ENCODE data around the gene AGAP3. TPM values are rescaled to one million over a fixed set of nuclear protein-coding genes. Genes with fewer than 3 reads are reported as not detected.

AGAP3 gene
- total and polyA plus RNA-seq, 2 of the 4 experiments (the other 2 are of a cell fraction): 35.3 to 93.9 TPM

DNA sequence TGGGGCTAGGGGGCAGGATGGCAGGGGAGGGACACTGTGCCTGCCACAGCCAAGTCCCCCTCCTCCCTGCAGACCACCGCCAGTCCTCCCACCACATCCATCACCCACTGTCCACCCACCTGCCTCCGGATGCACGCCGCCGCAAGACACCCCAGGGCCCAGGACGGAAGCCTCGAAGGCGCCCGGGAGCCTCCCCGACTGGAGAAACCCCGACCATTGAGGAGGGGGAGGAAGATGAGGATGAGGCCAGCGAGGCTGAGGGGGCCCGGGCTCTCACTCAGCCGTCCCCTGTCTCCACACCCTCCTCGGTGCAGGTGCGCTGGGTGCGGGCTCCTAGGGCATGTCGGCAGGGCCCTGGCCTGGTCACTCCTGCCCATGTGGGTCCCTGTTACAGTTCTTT is 21.8 kb upstream of the AGAP3 start:
- no TSS peak for BruUV-seq (replicated peaks)
- no peak overlapping the region for H2BK5ac ChIP-seq (ENCODE audit: low read depth, low read length, poor library complexity, severe bottlenecking)
- H4K5ac ChIP-seq (ENCODE audit: low read depth, low read length): no peak overlapping the region
- H2AK9ac ChIP-seq (replicated peaks; ENCODE audit: low read depth, low read length, poor library complexity): no peak overlapping the region
- ChIA-PET CTCF (no interaction called here), POLR2A (ENCODE audit: unreplicated experiment) (no interaction called here)
- H4K20me1 ChIP-seq (ENCODE audit: insufficient read depth, low read length): peaks cover 32% of the 10 kb centered on the region
- no peak overlapping the region for H2BK15ac ChIP-seq (ENCODE audit: low read depth, low read length)
- WGBS, 2 experiments (ENCODE audit: extremely low coverage in 2 of 2, insufficient read length in 1 of 2): 94% methylated on average over 6 of the region's 18 CpGs; no CpG with 5 or more reads in 1 of the 2 experiments
- H2AFZ ChIP-seq (replicated peaks; ENCODE audit: low read length, poor library complexity): no peak overlapping the region
- no peak overlapping the region for H2AK5ac ChIP-seq (ENCODE audit: low read depth, low read length)
- H3K4me2 ChIP-seq (ENCODE audit: low read depth, low read length): no peak overlapping the region
- intact Hi-C loops (cut with micrococcal nuclease) (no loop called here), in situ Hi-C loops (cut with MboI; ENCODE audit: low sequenced_read_pairs) (no loop called here), dilution Hi-C loops (cut with HindIII; ENCODE audit: low sequenced_read_pairs, unreplicated experiment) (no loop called here)
- H4K8ac ChIP-seq (ENCODE audit: low read depth in 2 of 2, low read length in 2 of 2): no peak overlapping the region
- peaks cover 8% of the 10 kb centered on the region; the same call in 1 of the 2 replicates for H3K9me1 ChIP-seq (ENCODE audit: insufficient read depth, low read length)
- H3K4me3 ChIP-seq (ENCODE audit: insufficient read depth, low read depth, low read length): no peak overlapping the region
- H3K79me1 ChIP-seq (ENCODE audit: low read depth in 1 of 2, low read length in 2 of 2): peaks cover 24 to 62% of the 10 kb centered on the region in 2 experiments
- TF ChIP-seq RCOR1 (IDR thresholded peaks at IDR 0.05; ENCODE audit: insufficient replicate concordance, low read length) (no peak), RAD21 (IDR thresholded peaks at IDR 0.05; ENCODE audit: low read length) (no peak), SMC3 (IDR thresholded peaks at IDR 0.05; ENCODE audit: low read depth, low read length) (no peak), USF2 (IDR thresholded peaks at IDR 0.05; ENCODE audit: low read depth, low read length) (no peak), MAFK (IDR thresholded peaks at IDR 0.05; ENCODE audit: low read depth, low read length) (no peak), MAZ (IDR thresholded peaks at IDR 0.05; ENCODE audit: borderline replicate concordance, low read depth, low read length) (no peak), POLR2A (IDR thresholded peaks at IDR 0.05; ENCODE audit: low read depth, low read length) (no peak), FOS (IDR thresholded peaks at IDR 0.05; ENCODE audit: low read depth, low read length) (no peak), BHLHE40 (IDR thresholded peaks at IDR 0.05; ENCODE audit: low read depth, low read length) (no peak), RFX5 (IDR thresholded peaks at IDR 0.05; ENCODE audit: low read depth, low read length) (no peak), CHD1 (IDR thresholded peaks at IDR 0.05; ENCODE audit: low read depth, low read length) (no peak), MXI1 (IDR thresholded peaks at IDR 0.05; ENCODE audit: borderline replicate concordance, low read depth, low read length) (no peak), ELK1 (IDR thresholded peaks at IDR 0.05; ENCODE audit: borderline replicate concordance, low read depth, low read length) (no peak), CEBPB (IDR thresholded peaks at IDR 0.05; ENCODE audit: low read depth, low read length) (no peak), NFE2L2 (IDR thresholded peaks at IDR 0.05; ENCODE audit: low read depth, low read length) (no peak)
- TF ChIP-seq, protein P1, sequence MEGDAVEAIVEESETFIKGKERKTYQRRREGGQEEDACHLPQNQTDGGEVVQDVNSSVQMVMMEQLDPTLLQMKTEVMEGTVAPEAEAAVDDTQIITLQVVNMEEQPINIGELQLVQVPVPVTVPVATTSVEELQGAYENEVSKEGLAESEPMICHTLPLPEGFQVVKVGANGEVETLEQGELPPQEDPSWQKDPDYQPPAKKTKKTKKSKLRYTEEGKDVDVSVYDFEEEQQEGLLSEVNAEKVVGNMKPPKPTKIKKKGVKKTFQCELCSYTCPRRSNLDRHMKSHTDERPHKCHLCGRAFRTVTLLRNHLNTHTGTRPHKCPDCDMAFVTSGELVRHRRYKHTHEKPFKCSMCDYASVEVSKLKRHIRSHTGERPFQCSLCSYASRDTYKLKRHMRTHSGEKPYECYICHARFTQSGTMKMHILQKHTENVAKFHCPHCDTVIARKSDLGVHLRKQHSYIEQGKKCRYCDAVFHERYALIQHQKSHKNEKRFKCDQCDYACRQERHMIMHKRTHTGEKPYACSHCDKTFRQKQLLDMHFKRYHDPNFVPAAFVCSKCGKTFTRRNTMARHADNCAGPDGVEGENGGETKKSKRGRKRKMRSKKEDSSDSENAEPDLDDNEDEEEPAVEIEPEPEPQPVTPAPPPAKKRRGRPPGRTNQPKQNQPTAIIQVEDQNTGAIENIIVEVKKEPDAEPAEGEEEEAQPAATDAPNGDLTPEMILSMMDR (conservative IDR thresholded peaks at IDR 0.05; ENCODE audit: low read depth, low read length): no peak
- DNase-seq (no peak), ATAC-seq (ENCODE audit: low read depth) (no peak)
- H3K14ac ChIP-seq (replicated peaks; ENCODE audit: low read depth, low read length): no peak overlapping the region
- peaks cover 45% of the 10 kb centered on the region for H3K36me3 ChIP-seq (ENCODE audit: control insufficient read depth, insufficient read depth, low read length)
- no peak overlapping the region for H3K56ac ChIP-seq (ENCODE audit: extremely low read depth, insufficient read depth, low read length)
- no peak overlapping the region for H4K91ac ChIP-seq (ENCODE audit: insufficient read depth, low read depth, low read length)
- H3K4me1 ChIP-seq (ENCODE audit: control insufficient read depth, insufficient read depth, low read length): peaks cover 33% of the 10 kb centered on the region
- no peak overlapping the region for H3K23ac ChIP-seq (ENCODE audit: low read depth, low read length)
- H3K27ac ChIP-seq (ENCODE audit: insufficient read depth, low read length): no peak overlapping the region
- H2BK20ac ChIP-seq (ENCODE audit: low read depth, low read length): no peak overlapping the region
- H3K9me3 ChIP-seq (ENCODE audit: control insufficient read depth, insufficient read depth, low read length): no peaks in the 10 kb centered on the region
- no peak overlapping the region for H3K18ac ChIP-seq (ENCODE audit: low read depth, low read length)
- H3K9ac ChIP-seq (ENCODE audit: low read depth, low read length): no peak overlapping the region
- H3K4ac ChIP-seq (ENCODE audit: low read depth, low read length): no peak overlapping the region
- H3K27me3 ChIP-seq (ENCODE audit: control insufficient read depth, insufficient read depth, low read length): no peaks in the 10 kb centered on the region
- H2BK120ac ChIP-seq (ENCODE audit: low read depth, low read length): no peak overlapping the region
